HepG2 (cell line): ENCODE results near the gene RHBDL1. TPM values are rescaled to one million over a fixed set of nuclear protein-coding genes. Genes with fewer than 3 reads are reported as not detected.

Experiments
- ARID4A ChIP-seq: sonication (generic); formaldehyde crosslinking; IDR thresholded peaks from 2 replicates; pipeline ENCODE4 v1.5.0; 2020; ENCODE audit warnings: mild to moderate bottlenecking, missing genetic modification reagents, borderline replicate concordance
- ATF7-NPFF ChIP-seq: sonication (generic); formaldehyde crosslinking; IDR thresholded peaks from 2 replicates; pipeline ENCODE4 v1.8.1; 2023; ENCODE audit warnings: mild to moderate bottlenecking, low read depth, missing genetic modification reagents, moderate library complexity
- FOXO1 ChIP-seq: sonication (generic); formaldehyde crosslinking; IDR thresholded peaks from 2 replicates; pipeline ENCODE4 v1.4.0; 2020; ENCODE audit warnings: missing genetic modification reagents
- FOXP1 ChIP-seq, 2 experiments: fragments of 450-650 bp in 1 of 2; IDR thresholded peaks; 2 replicates each; pipeline ENCODE4 v1.6.1; 2017 to 2018; ENCODE audit warnings: antibody characterized with exemption in 1 of 2
- GLI4 ChIP-seq: sonication (generic); formaldehyde crosslinking; IDR thresholded peaks from 2 replicates; pipeline ENCODE4 v1.5.1; 2020; ENCODE audit warnings: missing genetic modification reagents, mild to moderate bottlenecking, moderate library complexity, borderline replicate concordance
- HMG20B ChIP-seq: conservative IDR thresholded peaks from 2 replicates; pipeline ENCODE4 v1.6.1; 2016; ENCODE audit warnings: missing genetic modification reagents, missing compliant biosample characterization
- MAX ChIP-seq: IDR thresholded peaks from 2 replicates; pipeline ENCODE4 v1.6.1; 2012; ENCODE audit warnings: inconsistent platforms
- MZF1 ChIP-seq: sonication (generic); formaldehyde crosslinking; IDR thresholded peaks from 2 replicates; pipeline ENCODE4 v1.8.1; 2023; ENCODE audit warnings: mild to moderate bottlenecking, missing genetic modification reagents, borderline replicate concordance
- NONO ChIP-seq, 2 experiments: fragments of 450-650 bp in 1 of 2; sonication (generic) in 1 of 2; formaldehyde crosslinking in 1 of 2; IDR thresholded peaks in 1 of 2; conservative IDR thresholded peaks in 1 of 2; 2 replicates each; pipeline versions ENCODE4 v1.6.1 to v1.8.0; 2017 to 2022; ENCODE audit warnings: mild to moderate bottlenecking in 1 of 2, missing genetic modification reagents in 1 of 2, moderate library complexity in 1 of 2
- RBFOX2 ChIP-seq: fragments of 200-400 bp; formaldehyde crosslinking; IDR thresholded peaks from 2 replicates; pipeline ENCODE4 v1.6.1; 2017; ENCODE audit warnings: low read depth, mild to moderate bottlenecking, low read length
- SP4 ChIP-seq: sonication (generic); formaldehyde crosslinking; IDR thresholded peaks from 2 replicates; pipeline ENCODE4 v1.8.1; 2023; ENCODE audit warnings: mild to moderate bottlenecking, missing genetic modification reagents
- SRY ChIP-seq: sonication (generic); formaldehyde crosslinking; IDR thresholded peaks from 2 replicates; pipeline ENCODE4 v1.8.0; 2022; ENCODE audit warnings: mild to moderate bottlenecking, missing genetic modification reagents
- TBX2 ChIP-seq: sonication (generic); formaldehyde crosslinking; IDR thresholded peaks from 2 replicates; pipeline ENCODE4 v1.5.0; 2020; ENCODE audit warnings: missing genetic modification reagents, mild to moderate bottlenecking, borderline replicate concordance
- TEF ChIP-seq: sonication (generic); formaldehyde crosslinking; IDR thresholded peaks from 2 replicates; pipeline ENCODE4 v1.5.0; 2020; ENCODE audit warnings: missing genetic modification reagents
- TGIF2 ChIP-seq: IDR thresholded peaks from 2 replicates; pipeline ENCODE4 v1.6.1; 2016; ENCODE audit warnings: control low read depth, missing compliant biosample characterization
- THAP7 ChIP-seq: sonication (generic); formaldehyde crosslinking; IDR thresholded peaks from 2 replicates; pipeline ENCODE4 v1.8.1; 2023; ENCODE audit warnings: mild to moderate bottlenecking, missing genetic modification reagents
- TOPORS ChIP-seq: sonication (generic); formaldehyde crosslinking; IDR thresholded peaks from 2 replicates; pipeline ENCODE4 v1.8.0; 2023; ENCODE audit warnings: mild to moderate bottlenecking, missing genetic modification reagents
- ZNF12 ChIP-seq: sonication (generic); formaldehyde crosslinking; IDR thresholded peaks from 2 replicates; pipeline ENCODE4 v1.5.0; 2020; ENCODE audit warnings: missing genetic modification reagents
- ZNF510 ChIP-seq: sonication (generic); formaldehyde crosslinking; IDR thresholded peaks from 2 replicates; pipeline ENCODE4 v1.4.0; 2020; ENCODE audit warnings: low read depth, mild to moderate bottlenecking, missing genetic modification reagents
- ZNF746 ChIP-seq: sonication (generic); formaldehyde crosslinking; IDR thresholded peaks from 2 replicates; pipeline ENCODE4 v1.8.0; 2022; ENCODE audit warnings: mild to moderate bottlenecking, missing genetic modification reagents
- ZNF782 ChIP-seq: sonication (generic); formaldehyde crosslinking; IDR thresholded peaks from 2 replicates; pipeline ENCODE4 v1.4.0; 2020; ENCODE audit warnings: missing genetic modification reagents, mild to moderate bottlenecking, borderline replicate concordance
- polyA plus RNA-seq, 8 experiments: library from polyadenylated mRNA; depleted of rRNA in 3 of 8; stranded (reverse) in 7 of 8; unstranded in 1 of 8; fragments of >200 nt; fragmentation: Illumina TruSeq in 4 of 8; extraction: Trizol in 4 of 8; gene quantifications; 2 replicates each; pipeline versions ENCODE4 v1.2.1 to v1.2.3, GENCODE V29; 2011 to 2016; ENCODE audit warnings: low read depth in 4 of 8, missing spikeins in 1 of 8, mixed read lengths in 1 of 8; ENCODE audit not compliant: insufficient read depth in 1 of 8
- total RNA-seq, 5 experiments: library from RNA; depleted of rRNA; stranded (reverse); fragments of >200 nt; fragmentation: Illumina TruSeq; extraction: Trizol; gene quantifications; 2 replicates each; pipeline ENCODE4 v1.2.3, GENCODE V29; 2016; ENCODE audit warnings: low read depth in 1 of 5
- TF ChIP-seq, protein P1 (sequence below): sonication (generic); formaldehyde crosslinking; IDR thresholded peaks from 2 replicates; pipeline ENCODE4 v1.8.0; 2022; ENCODE audit warnings: low read depth, missing genetic modification reagents

Gene RHBDL1
- total and polyA plus RNA-seq, 2 of the 13 experiments (the other 11 are each of a cell fraction or from before 2014, with no cell fraction given): 1.8 to 3.8 TPM

- TF ChIP-seq ZNF12 (no peak), TOPORS (0 out of 2 replicates have a peak, but pooled peaks have one; percentile 64), FOXP1 (IDR thresholded peaks at IDR 0.05) (no peak), FOXP1 (CRISPR knock-in tag; IDR thresholded peaks at IDR 0.05) (no peak), ATF7-NPFF (CRISPR knock-in tag) (peak; percentile 84; the same call in 1 of the 2 replicates), ZNF746 (CRISPR knock-in tag) (no peak), FOXO1 (no peak), THAP7 (no peak), TEF (peak; percentile 78), HMG20B (CRISPR knock-in tag) (no peak), RBFOX2 (no peak), SRY (CRISPR knock-in tag) (peak; percentile 86; the same call in 1 of the 2 replicates), MZF1 (CRISPR knock-in tag) (no peak), ZNF782 (CRISPR knock-in tag) (no peak), SP4 (no peak), ARID4A (CRISPR knock-in tag) (peak; percentile 46; the same call in 1 of the 2 replicates), TGIF2 (peak; percentile 45; the same call in 1 of the 2 replicates), MAX (no peak), GLI4 (CRISPR knock-in tag) (peak; percentile 83; the same call in 1 of the 2 replicates), ZNF510 (CRISPR knock-in tag) (no peak), NONO (IDR thresholded peaks at IDR 0.05) (no peak), NONO (CRISPR knock-in tag; conservative IDR thresholded peaks at IDR 0.05) (no peak), TBX2 (CRISPR knock-in tag) (no peak)
- TF ChIP-seq, protein P1, sequence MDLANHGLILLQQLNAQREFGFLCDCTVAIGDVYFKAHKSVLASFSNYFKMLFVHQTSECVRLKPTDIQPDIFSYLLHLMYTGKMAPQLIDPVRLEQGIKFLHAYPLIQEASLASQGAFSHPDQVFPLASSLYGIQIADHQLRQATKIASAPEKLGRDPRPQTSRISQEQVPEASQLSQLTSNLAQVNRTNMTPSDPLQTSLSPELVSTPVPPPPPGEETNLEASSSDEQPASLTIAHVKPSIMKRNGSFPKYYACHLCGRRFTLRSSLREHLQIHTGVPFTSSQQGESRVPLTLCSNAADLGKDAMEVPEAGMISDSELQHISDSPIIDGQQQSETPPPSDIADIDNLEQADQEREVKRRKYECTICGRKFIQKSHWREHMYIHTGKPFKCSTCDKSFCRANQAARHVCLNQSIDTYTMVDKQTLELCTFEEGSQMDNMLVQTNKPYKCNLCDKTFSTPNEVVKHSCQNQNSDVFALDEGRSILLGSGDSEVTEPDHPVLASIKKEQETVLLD: peak; percentile 73
Measured at GRCh38 chr16:700684-701584, 25.5 kb downstream of the RHBDL1 start (continued).
